ENCODE results near the gene CDY1B. TPM values are rescaled to one million over a fixed set of nuclear protein-coding genes. Genes with fewer than 3 reads are reported as not detected.
"Not testable (repeated sequence)": the region's sequence is repeated elsewhere in the genome, so short reads cannot be mapped to it uniquely, and the experiment has no call there.

The CDY1B gene
- total RNA-seq = not detected

DNA sequence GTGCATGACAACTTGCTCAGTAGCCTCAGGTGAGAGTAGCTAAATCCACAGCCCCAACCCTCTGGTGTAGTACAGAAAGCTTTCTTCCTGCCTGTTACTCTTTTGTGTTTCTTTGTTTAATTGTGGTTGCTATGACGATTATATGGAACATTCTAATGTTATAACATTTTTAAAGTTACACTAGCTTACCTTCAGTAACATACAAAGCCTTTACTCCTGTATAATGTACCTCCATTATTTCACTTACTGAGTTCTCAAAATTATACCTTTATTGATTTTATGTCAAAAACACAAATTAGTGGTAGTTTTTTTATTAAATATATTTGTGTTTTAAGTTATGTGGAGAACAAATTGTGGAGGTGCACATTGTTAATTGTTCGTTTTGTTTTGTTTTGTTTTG is at the start of gene CDY1B:
CDY1B (minus strand) TSS at position 101 of the 400 bp plus-strand sequence. CDS start 331 bp downstream, outside the sequence.
- H3K4me3 ChIP-seq; H3K27me3 ChIP-seq; H3K9ac ChIP-seq (ENCODE audit: low read depth in 2 of 2, low read length in 2 of 2); DNase-seq; intact Hi-C loops (cut with DNase I); H3K36me3 ChIP-seq; H3K9me3 ChIP-seq; H3K27ac ChIP-seq; H3K4me1 ChIP-seq: not testable (repeated sequence)

- DNase-seq; intact Hi-C loops (cut with DNase I); H3K4me3 ChIP-seq: not testable (repeated sequence)
Observed at GRCh38 chrY:24049525-24049924, 1.7 kb upstream of the CDY1B start.

GRCh38 chrY:24043209-24043608 is 4.6 kb downstream of the CDY1B start:
- H3K27me3 ChIP-seq; H3K36me3 ChIP-seq; H3K9me3 ChIP-seq; DNase-seq; H3K9ac ChIP-seq (ENCODE audit: low read depth in 2 of 2, low read length in 2 of 2); intact Hi-C loops (cut with DNase I); H3K4me1 ChIP-seq; H3K27ac ChIP-seq; H3K4me3 ChIP-seq: not testable (repeated sequence)

More at GRCh38 chrY:24049525-24049924, 1.7 kb upstream of the CDY1B start:
- not testable (repeated sequence) for H3K4me1 ChIP-seq; H3K9me3 ChIP-seq; H3K27ac ChIP-seq; H3K9ac ChIP-seq (ENCODE audit: low read depth in 2 of 2, low read length in 2 of 2); H3K27me3 ChIP-seq; H3K36me3 ChIP-seq

GRCh38 chrY:24039008-24039718 is 8.7 kb downstream of the CDY1B start:
- H3K27ac ChIP-seq; H3K36me3 ChIP-seq; DNase-seq; intact Hi-C loops (cut with DNase I); H3K27me3 ChIP-seq; H3K9ac ChIP-seq (ENCODE audit: low read depth in 2 of 2, low read length in 2 of 2); H3K4me3 ChIP-seq; H3K9me3 ChIP-seq; H3K4me1 ChIP-seq: not testable (repeated sequence)

DNA sequence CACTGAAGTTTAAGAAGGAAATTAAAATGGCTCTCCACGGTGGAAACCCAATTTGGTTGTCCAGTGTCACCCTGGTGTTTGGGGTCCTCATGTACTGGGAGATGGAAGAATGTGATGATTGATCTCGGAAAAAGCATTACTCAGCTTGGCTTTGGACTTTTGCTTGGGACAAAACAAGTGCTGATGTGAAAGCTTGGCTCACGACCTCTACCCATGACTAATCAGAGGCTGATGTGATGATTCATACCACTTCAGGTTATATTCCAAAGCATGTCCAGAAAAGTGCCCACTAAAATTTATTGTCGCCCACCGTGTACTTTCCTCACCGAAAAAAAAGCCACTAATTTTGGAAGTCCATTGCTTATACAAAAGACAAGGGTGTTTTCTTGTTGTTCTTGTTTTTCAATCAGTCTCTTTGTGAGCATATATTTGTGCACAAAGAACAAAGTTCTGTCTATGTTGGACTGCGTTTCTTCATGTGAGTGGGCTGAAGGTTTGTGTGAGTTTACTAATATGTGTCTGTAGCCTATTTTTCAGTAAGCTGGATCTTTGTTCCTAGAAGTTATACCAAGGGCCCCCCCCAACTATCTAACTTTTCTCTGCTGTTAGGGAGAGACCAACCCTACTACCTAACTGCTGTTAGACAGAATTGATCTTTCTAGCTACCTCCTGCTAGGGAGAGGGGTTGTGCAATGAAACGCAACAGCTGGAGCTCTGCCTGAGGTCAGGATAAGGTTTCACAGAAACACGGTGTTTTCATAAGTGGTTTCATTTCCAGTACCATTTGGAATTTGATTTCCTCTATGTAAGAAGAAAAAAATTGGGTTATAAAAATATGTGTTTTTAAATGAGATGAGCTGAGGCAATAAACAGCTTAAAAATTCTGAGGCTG is 21.4 kb downstream of the CDY1B start:
- DNase-seq; intact Hi-C loops (cut with DNase I); H3K27ac ChIP-seq; H3K4me1 ChIP-seq; H3K4me3 ChIP-seq; H3K9me3 ChIP-seq; H3K36me3 ChIP-seq; H3K27me3 ChIP-seq; H3K9ac ChIP-seq (ENCODE audit: low read depth in 2 of 2, low read length in 2 of 2): not testable (repeated sequence)

Measured in colonic mucosa (tissue), 4 donors.